ENCODE measurements around the gene PKNOX2. TPM values are rescaled to one million over a fixed set of nuclear protein-coding genes. Genes with fewer than 3 reads are reported as not detected.

Gene PKNOX2
- total and polyA plus RNA-seq, 10 of the 15 experiments (the other 5 are each of a cell fraction or from before 2014, with no cell fraction given), result not detected

- TF ChIP-seq PBX3 (IDR thresholded peaks at IDR 0.05; ENCODE audit: insufficient replicate concordance, low read depth, low read length) (no peak), GATAD2B (conservative IDR thresholded peaks at IDR 0.05; ENCODE audit: low read depth) (no peak), JUNB (IDR thresholded peaks at IDR 0.05) (no peak), PAX5 (IDR thresholded peaks at IDR 0.05; ENCODE audit: borderline replicate concordance, low read depth, low read length) (no peak)
These were observed 217.0 kb downstream of the PKNOX2 start (continued) for GRCh38 chr11:125381499-125382044.

GRCh38 chr11:125382314-125382791 lies 217.8 kb downstream of the PKNOX2 start:
- no peak overlapping the region for H3K4me3 ChIP-seq
- intact Hi-C loops (cut with micrococcal nuclease; ENCODE audit: unreplicated experiment) (no loop called here), in situ Hi-C loops (cut with MboI) (no loop called here)
- ChIA-PET CTCF (interaction anchor here (0.8 to 1.4 kb wide), 2 partner anchors 36 kb away, joined by 3 read pairs; no protein-coding TSS in a partner anchor), SMC1A (ENCODE audit: uncharacterized antibody, unreplicated experiment) (interaction anchor here (1.0 kb wide), 1 partner anchor 18 kb away, joined by 3 read pairs; no protein-coding TSS in a partner anchor), RAD21 (ENCODE audit: unreplicated experiment) (no interaction called here), POLR2A (no interaction called here)
- H3K4me1 ChIP-seq (ENCODE audit: control insufficient read depth, insufficient read depth, low read length), result no peaks in the 10 kb centered on the region
- no TSS peak for BruUV-seq (replicated peaks)
- FAIRE-seq (no peak), ATAC-seq (no peak), DNase-seq (ENCODE audit: low read depth, low spot score) (no peak)
- no peaks in the 10 kb centered on the region for H3K79me2 ChIP-seq (ENCODE audit: control insufficient read depth, insufficient read depth, low read length)
- WGBS (ENCODE audit: insufficient coverage, insufficient replicate concordance, low lambda C conversion rate, missing lambda C conversion rate), result 73% methylated on average over 12 of the region's 12 CpGs
- H3K27me3 ChIP-seq (replicated peaks in 1 of 2; ENCODE audit: control insufficient read depth in 2 of 2, insufficient read depth in 2 of 2, low read length in 1 of 2), result peaks cover 0 to 3% of the 10 kb centered on the region in 2 experiments; a peak in 3 of 4 replicates
- no peak overlapping the region for H3K27ac ChIP-seq (ENCODE audit: control insufficient read depth, insufficient read depth)
- no peak overlapping the region for H3K9ac ChIP-seq (ENCODE audit: control insufficient read depth, insufficient read depth, low read length)
- no peak overlapping the region for H3K4me2 ChIP-seq (ENCODE audit: control insufficient read depth, insufficient read depth)
- H4K20me1 ChIP-seq (ENCODE audit: control insufficient read depth, insufficient read depth), result no peaks in the 10 kb centered on the region
- H3K9me3 ChIP-seq (replicated peaks; ENCODE audit: control insufficient read depth, insufficient read depth, low read length), result no peaks in the 10 kb centered on the region
- no peaks in the 10 kb centered on the region for H3K36me3 ChIP-seq (ENCODE audit: control insufficient read depth in 2 of 2, insufficient read depth in 2 of 2, low read length in 1 of 2)
- H2AFZ ChIP-seq (ENCODE audit: control insufficient read depth, low read depth, low read length), result no peak overlapping the region
- no peak for TF ChIP-seq RFX5 (IDR thresholded peaks at IDR 0.05; ENCODE audit: low read depth, low read length)
- no peak for TF ChIP-seq ZNF622 (IDR thresholded peaks at IDR 0.05)
- TF ChIP-seq NBN (IDR thresholded peaks at IDR 0.05), result no peak
- no peak for TF ChIP-seq CREM (IDR thresholded peaks at IDR 0.05; ENCODE audit: low read depth)
- no peak for TF ChIP-seq BCLAF1 (IDR thresholded peaks at IDR 0.05)
- no peak for TF ChIP-seq EP300 (IDR thresholded peaks at IDR 0.05; ENCODE audit: borderline replicate concordance in 1 of 2, control insufficient read depth in 1 of 2, low read depth in 2 of 2, low read length in 2 of 2)
- TF ChIP-seq ZBTB11 (CRISPR knock-in tag; IDR thresholded peaks at IDR 0.05), result no peak
- no peak for TF ChIP-seq NKRF (conservative IDR thresholded peaks at IDR 0.05)
- no peak for TF ChIP-seq EGR1 (IDR thresholded peaks at IDR 0.05; ENCODE audit: borderline replicate concordance in 1 of 2, low read depth in 2 of 2, low read length in 2 of 2)

Measured in GM12878 (cell line).